K562 (cell line): ENCODE data around the gene PALLD. TPM values are rescaled to one million over a fixed set of nuclear protein-coding genes. Genes with fewer than 3 reads are reported as not detected.

Source experiments
- ATAC-seq: fragments of 200-7000 bp; cut with Tn5 transposase; 3 replicates; pipeline ENCODE4 v1.9.1; 2020; ENCODE audit warnings: moderate library complexity
- BruUV-seq: library from RNA; stranded (reverse); fragments of 400-500 nt; replicated peaks from 2 replicates; lab custom pipeline; 2021; lab: Mats Ljungman, UMichigan
- CTCF ChIA-PET: fragments of 300-600 bp; formaldehyde crosslinking; extraction: SDS; loops from one replicate; lab custom pipeline; 2021; ENCODE audit warnings: low intra/inter-chr PET ratio; lab: Yijun Ruan, JAX
- POLR2A ChIA-PET: fragments of 300-600, 350-650 bp; sonication (Branson Sonifier 250); formaldehyde crosslinking; extraction: SDS; loops from one replicate; lab custom pipeline; 2021; ENCODE audit warnings: antibody characterized with exemption, inconsistent platforms; lab: Yijun Ruan, JAX
- DNase-seq, 4 experiments: peaks; one replicate each; pipeline versions ENCODE4 v3.0.0 to v3.0.0-alpha.2; 2011 to 2018; ENCODE audit warnings: low spot score in 3 of 4, mixed read lengths in 3 of 4; ENCODE audit errors: extremely low read depth in 1 of 4
- FAIRE-seq: peaks from 2 replicates; lab custom pipeline; 2011; peaks lifted over from hg19 to GRCh38; lab: Jason Lieb, UNC
- H2AFZ ChIP-seq: 2 replicates; pipeline ENCODE4 v1.6.0; 2011; ENCODE audit warnings: low read depth, low read length, control low read depth, inconsistent platforms
- H3K27ac ChIP-seq: fragments of 200-600 bp; 3 replicates; pipeline ENCODE4 v1.8.0; 2011; ENCODE audit warnings: low read depth, mild to moderate bottlenecking, control low read depth, inconsistent platforms, low read length, moderate library complexity, mixed read lengths; ENCODE audit errors: extremely low read depth
- H3K27me3 ChIP-seq, 2 experiments: fragments of 300-600 bp in 1 of 2; 2 replicates in 1 of 2; 3 replicates in 1 of 2; pipeline versions ENCODE4 v1.6.0 to v1.8.0; 2011; ENCODE audit warnings: inconsistent platforms in 2 of 2, low read length in 2 of 2, mild to moderate bottlenecking in 1 of 2, mixed read lengths in 1 of 2, moderate library complexity in 1 of 2; ENCODE audit not compliant: control insufficient read depth in 2 of 2, insufficient read depth in 2 of 2
- H3K36me3 ChIP-seq: fragments of 300-600 bp; 3 replicates; pipeline ENCODE4 v1.8.0; 2011; ENCODE audit warnings: mild to moderate bottlenecking, low read length, inconsistent platforms; ENCODE audit not compliant: control insufficient read depth, insufficient read depth
- H3K4me1 ChIP-seq, 2 experiments: fragments of 200-600 bp in 1 of 2; replicated peaks in 1 of 2; 2 replicates in 1 of 2; 3 replicates in 1 of 2; pipeline versions ENCODE4 v1.5.1 to v1.8.0; 2011; ENCODE audit warnings: inconsistent platforms in 2 of 2, low read length in 2 of 2, mild to moderate bottlenecking in 1 of 2, mixed read lengths in 1 of 2, moderate library complexity in 1 of 2; ENCODE audit not compliant: control insufficient read depth in 2 of 2, insufficient read depth in 2 of 2
- H3K4me2 ChIP-seq: 2 replicates; pipeline ENCODE4 v1.6.1; 2011; ENCODE audit warnings: low read length, control low read depth, inconsistent platforms, mixed read lengths; ENCODE audit not compliant: insufficient read depth
- H3K4me3 ChIP-seq: fragments of 200-600 bp; sonication (generic), shearing (Covaris generic); 2 replicates; pipeline ENCODE4 v1.5.1; 2016; ENCODE audit warnings: control low read depth, inconsistent platforms
- H3K79me2 ChIP-seq: fragments of 200-600 bp; 3 replicates; pipeline ENCODE4 v1.8.0; 2011; ENCODE audit warnings: low read length, inconsistent platforms; ENCODE audit not compliant: control insufficient read depth, insufficient read depth
- H3K9ac ChIP-seq, 2 experiments: 2 replicates each; pipeline versions ENCODE4 v1.6.0 to v1.6.1; 2011; ENCODE audit warnings: low read depth in 2 of 2, low read length in 2 of 2, control low read depth in 1 of 2, inconsistent platforms in 1 of 2, mild to moderate bottlenecking in 1 of 2, mixed read lengths in 1 of 2; ENCODE audit not compliant: insufficient read depth in 1 of 2
- H3K9me1 ChIP-seq: one replicate; pipeline ENCODE4 v1.6.0; 2011; ENCODE audit warnings: inconsistent platforms, mild to moderate bottlenecking, low read length, moderate library complexity; ENCODE audit not compliant: control insufficient read depth, insufficient read depth
- H3K9me3 ChIP-seq: replicated peaks from 2 replicates; pipeline ENCODE4 v1.5.1; 2011; ENCODE audit warnings: low read depth, low read length, inconsistent platforms; ENCODE audit not compliant: control insufficient read depth, insufficient read depth
- H4K20me1 ChIP-seq: replicated peaks from 2 replicates; pipeline ENCODE4 v1.6.1; 2011; ENCODE audit warnings: low read length, inconsistent platforms, mixed read lengths; ENCODE audit not compliant: control insufficient read depth, insufficient read depth
- FOXP1 ChIP-seq: sonication (generic); formaldehyde crosslinking; IDR thresholded peaks from 2 replicates; pipeline ENCODE4 v1.8.0; 2022; ENCODE audit warnings: mild to moderate bottlenecking, missing genetic modification reagents
- KAT2B ChIP-seq: IDR thresholded peaks from one replicate; pipeline ENCODE4 v1.6.1; 2012; ENCODE audit warnings: low read depth, mild to moderate bottlenecking, control low read depth, inconsistent platforms, low read length, moderate library complexity
- KDM5B ChIP-seq: fragments of 200-600 bp; sonication (generic); IDR thresholded peaks from 2 replicates; pipeline ENCODE4 v1.6.1; 2012; ENCODE audit warnings: low read depth, mild to moderate bottlenecking, moderate library complexity, low read length, control low read depth, inconsistent platforms; ENCODE audit not compliant: insufficient replicate concordance
- NCOA2 ChIP-seq, 2 experiments: fragments of 450-650 bp; IDR thresholded peaks; 2 replicates each; pipeline ENCODE4 v1.6.1; 2018; ENCODE audit warnings: mild to moderate bottlenecking in 2 of 2, moderate library complexity in 1 of 2; ENCODE audit not compliant: partially characterized antibody in 2 of 2
- NFATC3 ChIP-seq: fragments of 450-650 bp; IDR thresholded peaks from 2 replicates; pipeline ENCODE4 v1.6.1; 2017; ENCODE audit warnings: mild to moderate bottlenecking
- NFIC ChIP-seq: fragments of 450-650 bp; IDR thresholded peaks from 2 replicates; pipeline ENCODE4 v1.6.1; 2017; ENCODE audit warnings: mild to moderate bottlenecking, inconsistent platforms
- POLR2H ChIP-seq: IDR thresholded peaks from 2 replicates; pipeline ENCODE4 v1.6.1; 2016; ENCODE audit warnings: missing genetic modification characterization, low read depth, mild to moderate bottlenecking, control low read depth, missing compliant biosample characterization, moderate library complexity
- SETDB1 ChIP-seq: IDR thresholded peaks from one replicate; pipeline ENCODE4 v1.6.1; 2012; ENCODE audit warnings: low read length, control low read depth, inconsistent platforms
- TAL1 ChIP-seq: fragments of 450-650 bp; IDR thresholded peaks from 2 replicates; pipeline ENCODE4 v1.6.1; 2016; ENCODE audit warnings: mild to moderate bottlenecking
- THRAP3 ChIP-seq: fragments of 450-650 bp; IDR thresholded peaks from 2 replicates; pipeline ENCODE4 v1.6.1; 2016; ENCODE audit warnings: mild to moderate bottlenecking, inconsistent platforms, borderline replicate concordance
- ZBED1 ChIP-seq: IDR thresholded peaks from 2 replicates; pipeline ENCODE4 v1.6.1; 2014
- ZC3H11A ChIP-seq: IDR thresholded peaks from 2 replicates; pipeline ENCODE4 v1.6.1; 2012; ENCODE audit warnings: low read depth, low read length, improper control_type of control experiment
- ZNF696 ChIP-seq: fragments of 250-450 bp; sonication (Bioruptor Pico); conservative IDR thresholded peaks from 2 replicates; pipeline ENCODE4 v1.4.0; 2020; ENCODE audit warnings: mild to moderate bottlenecking, moderate library complexity
- WGBS: fragments of 100-300 bp; shearing (Covaris generic); methylation state at CpG from one replicate; pipeline ENCODE4 v1.1.6; 2016; ENCODE audit warnings: low coverage, mixed read lengths; ENCODE audit not compliant: insufficient coverage; ENCODE audit errors: missing lambda C conversion rate; 5-methylcytosine and 5-hydroxymethylcytosine counted together
- in situ Hi-C: fragments of 300-500 bp; cut with MboI; formaldehyde crosslinking; loops from 4 replicates; pipeline ENCODE4 v1.15.0; 2018; ENCODE audit warnings: inconsistent platforms, mixed read lengths
- intact Hi-C: fragments of 100-400 bp; cut with micrococcal nuclease; formaldehyde crosslinking; loops from 2 replicates; pipeline ENCODE4 v1.14.2; 2022
- polyA plus RNA-seq, 8 experiments: library from polyadenylated mRNA; depleted of rRNA in 4 of 8; stranded (reverse) in 5 of 8; unstranded in 3 of 8; fragments of >200 nt; fragmentation: Nextera tagmentation in 2 of 8; fragmentation: Illumina TruSeq in 1 of 8; extraction: Ambion mirVana in 2 of 8; extraction: Trizol in 1 of 8; gene quantifications; 2 replicates each; pipeline versions ENCODE4 v1.2.1 to v1.2.3, GENCODE V29; 2011 to 2014; ENCODE audit warnings: inconsistent platforms in 1 of 8, missing spikeins in 1 of 8
- total RNA-seq, 7 experiments: library from RNA; depleted of rRNA in 6 of 7; stranded (reverse); fragments of >200 nt in 6 of 7; fragmentation: Illumina TruSeq in 2 of 7; extraction: Trizol in 2 of 7; gene quantifications; 2 replicates each; pipeline versions ENCODE4 v1.2.1 to v1.2.3, GENCODE V29; 2011 to 2021; ENCODE audit warnings: low replicate concordance in 1 of 7
- TF ChIP-seq, protein P1 (sequence below): fragments of 250-450 bp; sonication (Bioruptor Pico); IDR thresholded peaks from 2 replicates; pipeline ENCODE4 v1.4.0; 2020; ENCODE audit warnings: mild to moderate bottlenecking
- TF ChIP-seq, protein P2 (sequence below): fragments of 450-650 bp; IDR thresholded peaks from 2 replicates; pipeline ENCODE4 v1.7.1; 2018; ENCODE audit warnings: mild to moderate bottlenecking, low read depth; ENCODE audit not compliant: partially characterized antibody
- TF ChIP-seq, protein P3 (sequence below), 2 experiments: fragments of 150-350 bp in 1 of 2; IDR thresholded peaks; 2 replicates each; pipeline ENCODE4 v1.6.1; 2012 to 2016; ENCODE audit warnings: low read depth in 2 of 2, low read length in 2 of 2, mild to moderate bottlenecking in 1 of 2, moderate library complexity in 1 of 2

Gene PALLD
- total and polyA plus RNA-seq, 9 of the 15 experiments (the other 6 are each of a cell fraction or from before 2014, with no cell fraction given) = 0.01 to 0.35 (median 0.06) TPM; not detected in 3

DNA sequence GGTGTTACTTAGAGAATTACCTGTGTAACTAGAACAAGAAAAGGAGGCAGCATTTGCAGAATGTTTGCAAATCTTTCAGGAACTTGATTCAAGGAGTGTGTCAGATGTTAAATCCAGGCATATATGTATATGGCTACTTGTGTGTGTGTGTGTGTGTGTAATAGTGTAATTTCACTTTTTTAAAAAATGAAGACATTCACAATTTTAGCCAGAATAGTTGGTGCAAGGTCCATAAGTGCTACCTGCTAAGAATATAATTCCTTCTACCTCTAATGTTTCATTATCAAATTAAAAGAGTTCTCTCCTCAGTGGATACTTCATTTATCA is 158.0 kb downstream of the PALLD start (continued):
- TF ChIP-seq KDM5B (no peak), NFIC (no peak), ZNF696 (no peak), THRAP3 (no peak), ZBED1 (no peak), ZC3H11A (no peak), NFATC3 (no peak), TAL1 (no peak), SETDB1 (no peak)
- TF ChIP-seq, protein P1, sequence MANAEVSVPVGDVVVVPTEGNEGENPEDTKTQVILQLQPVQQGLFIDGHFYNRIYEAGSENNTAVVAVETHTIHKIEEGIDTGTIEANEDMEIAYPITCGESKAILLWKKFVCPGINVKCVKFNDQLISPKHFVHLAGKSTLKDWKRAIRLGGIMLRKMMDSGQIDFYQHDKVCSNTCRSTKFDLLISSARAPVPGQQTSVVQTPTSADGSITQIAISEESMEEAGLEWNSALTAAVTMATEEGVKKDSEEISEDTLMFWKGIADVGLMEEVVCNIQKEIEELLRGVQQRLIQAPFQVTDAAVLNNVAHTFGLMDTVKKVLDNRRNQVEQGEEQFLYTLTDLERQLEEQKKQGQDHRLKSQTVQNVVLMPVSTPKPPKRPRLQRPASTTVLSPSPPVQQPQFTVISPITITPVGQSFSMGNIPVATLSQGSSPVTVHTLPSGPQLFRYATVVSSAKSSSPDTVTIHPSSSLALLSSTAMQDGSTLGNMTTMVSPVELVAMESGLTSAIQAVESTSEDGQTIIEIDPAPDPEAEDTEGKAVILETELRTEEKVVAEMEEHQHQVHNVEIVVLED (CRISPR knock-in tag) = no peak

DNA sequence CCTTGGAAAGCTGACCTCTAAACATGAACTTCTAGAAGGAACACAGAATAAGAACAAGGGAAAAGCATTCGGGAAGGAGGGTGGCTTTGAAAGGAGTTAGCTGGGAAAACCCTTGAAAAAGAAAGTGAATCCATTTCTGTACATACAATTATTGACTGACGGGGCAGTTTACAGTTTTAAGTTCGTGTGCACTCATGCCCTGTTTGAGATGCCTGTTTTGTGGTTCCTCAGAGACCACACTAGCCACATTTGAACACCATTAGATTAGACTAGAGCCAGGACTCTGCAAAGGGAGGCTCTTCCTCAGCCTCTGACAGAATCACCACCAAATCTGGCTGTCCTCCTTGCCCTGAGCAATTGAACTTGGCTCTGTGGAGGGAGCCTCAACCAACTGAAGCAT is 158.3 kb downstream of the PALLD start:
- Histone ChIP-seq H2AFZ (no peak overlapping the region), H3K27me3 (no peaks in the 10 kb centered on the region), H3K27ac (no peak overlapping the region), H3K4me3 (no peak overlapping the region), H3K4me2 (no peak overlapping the region), H3K36me3 (no peaks in the 10 kb centered on the region), H3K79me2 (no peaks in the 10 kb centered on the region), H3K9me1 (no peaks in the 10 kb centered on the region), H3K4me1 (no peaks in the 10 kb centered on the region), H4K20me1 (no peaks in the 10 kb centered on the region), H3K9me3 (no peaks in the 10 kb centered on the region), H3K9ac (no peak overlapping the region)
- 2% methylated on average over 3 of the region's 3 CpGs for WGBS
- DNase-seq (no peak), FAIRE-seq (no peak), ATAC-seq (no peak)
- BruUV-seq = no TSS peak
- POLR2A ChIA-PET = no interaction called here
- in situ Hi-C loops (no loop called here), intact Hi-C loops (no loop called here)
- CTCF ChIA-PET = no interaction called here
- TF ChIP-seq, protein P2, sequence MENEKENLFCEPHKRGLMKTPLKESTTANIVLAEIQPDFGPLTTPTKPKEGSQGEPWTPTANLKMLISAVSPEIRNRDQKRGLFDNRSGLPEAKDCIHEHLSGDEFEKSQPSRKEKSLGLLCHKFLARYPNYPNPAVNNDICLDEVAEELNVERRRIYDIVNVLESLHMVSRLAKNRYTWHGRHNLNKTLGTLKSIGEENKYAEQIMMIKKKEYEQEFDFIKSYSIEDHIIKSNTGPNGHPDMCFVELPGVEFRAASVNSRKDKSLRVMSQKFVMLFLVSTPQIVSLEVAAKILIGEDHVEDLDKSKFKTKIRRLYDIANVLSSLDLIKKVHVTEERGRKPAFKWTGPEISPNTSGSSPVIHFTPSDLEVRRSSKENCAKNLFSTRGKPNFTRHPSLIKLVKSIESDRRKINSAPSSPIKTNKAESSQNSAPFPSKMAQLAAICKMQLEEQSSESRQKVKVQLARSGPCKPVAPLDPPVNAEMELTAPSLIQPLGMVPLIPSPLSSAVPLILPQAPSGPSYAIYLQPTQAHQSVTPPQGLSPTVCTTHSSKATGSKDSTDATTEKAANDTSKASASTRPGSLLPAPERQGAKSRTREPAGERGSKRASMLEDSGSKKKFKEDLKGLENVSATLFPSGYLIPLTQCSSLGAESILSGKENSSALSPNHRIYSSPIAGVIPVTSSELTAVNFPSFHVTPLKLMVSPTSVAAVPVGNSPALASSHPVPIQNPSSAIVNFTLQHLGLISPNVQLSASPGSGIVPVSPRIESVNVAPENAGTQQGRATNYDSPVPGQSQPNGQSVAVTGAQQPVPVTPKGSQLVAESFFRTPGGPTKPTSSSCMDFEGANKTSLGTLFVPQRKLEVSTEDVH = no peak
- TF ChIP-seq NCOA2 (IDR thresholded peaks at IDR 0.05; ENCODE audit: partially characterized antibody in 2 of 2) (no peak), KAT2B (no peak), FOXP1 (CRISPR knock-in tag) (no peak), POLR2H (tag) (no peak)
- TF ChIP-seq, protein P3, sequence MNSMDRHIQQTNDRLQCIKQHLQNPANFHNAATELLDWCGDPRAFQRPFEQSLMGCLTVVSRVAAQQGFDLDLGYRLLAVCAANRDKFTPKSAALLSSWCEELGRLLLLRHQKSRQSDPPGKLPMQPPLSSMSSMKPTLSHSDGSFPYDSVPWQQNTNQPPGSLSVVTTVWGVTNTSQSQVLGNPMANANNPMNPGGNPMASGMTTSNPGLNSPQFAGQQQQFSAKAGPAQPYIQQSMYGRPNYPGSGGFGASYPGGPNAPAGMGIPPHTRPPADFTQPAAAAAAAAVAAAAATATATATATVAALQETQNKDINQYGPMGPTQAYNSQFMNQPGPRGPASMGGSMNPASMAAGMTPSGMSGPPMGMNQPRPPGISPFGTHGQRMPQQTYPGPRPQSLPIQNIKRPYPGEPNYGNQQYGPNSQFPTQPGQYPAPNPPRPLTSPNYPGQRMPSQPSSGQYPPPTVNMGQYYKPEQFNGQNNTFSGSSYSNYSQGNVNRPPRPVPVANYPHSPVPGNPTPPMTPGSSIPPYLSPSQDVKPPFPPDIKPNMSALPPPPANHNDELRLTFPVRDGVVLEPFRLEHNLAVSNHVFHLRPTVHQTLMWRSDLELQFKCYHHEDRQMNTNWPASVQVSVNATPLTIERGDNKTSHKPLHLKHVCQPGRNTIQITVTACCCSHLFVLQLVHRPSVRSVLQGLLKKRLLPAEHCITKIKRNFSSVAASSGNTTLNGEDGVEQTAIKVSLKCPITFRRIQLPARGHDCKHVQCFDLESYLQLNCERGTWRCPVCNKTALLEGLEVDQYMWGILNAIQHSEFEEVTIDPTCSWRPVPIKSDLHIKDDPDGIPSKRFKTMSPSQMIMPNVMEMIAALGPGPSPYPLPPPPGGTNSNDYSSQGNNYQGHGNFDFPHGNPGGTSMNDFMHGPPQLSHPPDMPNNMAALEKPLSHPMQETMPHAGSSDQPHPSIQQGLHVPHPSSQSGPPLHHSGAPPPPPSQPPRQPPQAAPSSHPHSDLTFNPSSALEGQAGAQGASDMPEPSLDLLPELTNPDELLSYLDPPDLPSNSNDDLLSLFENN (IDR thresholded peaks at IDR 0.05; ENCODE audit: low read depth in 2 of 2, low read length in 2 of 2) = no peak
